SK-N-SH (cell line): ENCODE measurements around the gene GIT2. TPM values are rescaled to one million over a fixed set of nuclear protein-coding genes. Genes with fewer than 3 reads are reported as not detected.

Experiments used
- ELF1 ChIP-seq: IDR thresholded peaks from 2 replicates; pipeline ENCODE4 v1.4.0; 2012
- GABPA ChIP-seq: IDR thresholded peaks from 2 replicates; pipeline ENCODE4 v1.4.0; 2012; ENCODE audit warnings: low read depth, mild to moderate bottlenecking
- IRF3 ChIP-seq: fragments of 150-350 bp; IDR thresholded peaks from 2 replicates; pipeline ENCODE4 v1.6.1; 2016; ENCODE audit warnings: mild to moderate bottlenecking, low read depth, low read length
- NRF1 ChIP-seq: IDR thresholded peaks from 2 replicates; pipeline ENCODE4 v1.6.1; 2012; ENCODE audit warnings: low read depth, mild to moderate bottlenecking, low read length
- RAD21 ChIP-seq: IDR thresholded peaks from 2 replicates; pipeline ENCODE4 v1.6.1; 2012; ENCODE audit warnings: mild to moderate bottlenecking, low read length
- RCOR1 ChIP-seq: fragments of 150-350 bp; IDR thresholded peaks from 2 replicates; pipeline ENCODE4 v1.6.1; 2017; ENCODE audit warnings: antibody characterized with exemption, low read length
- RFX5 ChIP-seq: IDR thresholded peaks from 2 replicates; pipeline ENCODE4 v1.6.1; 2012; ENCODE audit warnings: mild to moderate bottlenecking, improper control_type of control experiment, low read length
- RXRA ChIP-seq: IDR thresholded peaks from 2 replicates; pipeline ENCODE4 v1.4.0; 2012; ENCODE audit warnings: low read depth, mild to moderate bottlenecking, borderline replicate concordance
- TAF1 ChIP-seq: IDR thresholded peaks from 2 replicates; pipeline ENCODE4 v1.6.1; 2012; ENCODE audit warnings: low read depth, mild to moderate bottlenecking, low read length, moderate library complexity, borderline replicate concordance
- ZBTB33 ChIP-seq: IDR thresholded peaks from 2 replicates; pipeline ENCODE4 v1.4.0; 2012; ENCODE audit warnings: low read depth, borderline replicate concordance
- polyA plus RNA-seq, 3 experiments: library from polyadenylated mRNA; depleted of rRNA; stranded (reverse); fragments of >200 nt; gene quantifications; 2 replicates each; pipeline ENCODE4 v1.2.3, GENCODE V29; 2012
- TF ChIP-seq, protein P1 (sequence below): IDR thresholded peaks from 2 replicates; pipeline ENCODE4 v1.4.0; 2012; ENCODE audit warnings: low read depth
- TF ChIP-seq, protein P2 (sequence below): fragments of 150-350 bp; IDR thresholded peaks from 2 replicates; pipeline ENCODE4 v1.6.1; 2017; ENCODE audit warnings: antibody characterized with exemption, low read length, low read depth, borderline replicate concordance
- TF ChIP-seq, protein P3 (sequence below): IDR thresholded peaks from 2 replicates; pipeline ENCODE4 v1.4.0; 2012; ENCODE audit warnings: low read depth, borderline replicate concordance

GIT2 gene
- polyA plus RNA-seq, 1 of the 3 experiments (the other 2 are of a cell fraction) = 21.2 TPM

DNA sequence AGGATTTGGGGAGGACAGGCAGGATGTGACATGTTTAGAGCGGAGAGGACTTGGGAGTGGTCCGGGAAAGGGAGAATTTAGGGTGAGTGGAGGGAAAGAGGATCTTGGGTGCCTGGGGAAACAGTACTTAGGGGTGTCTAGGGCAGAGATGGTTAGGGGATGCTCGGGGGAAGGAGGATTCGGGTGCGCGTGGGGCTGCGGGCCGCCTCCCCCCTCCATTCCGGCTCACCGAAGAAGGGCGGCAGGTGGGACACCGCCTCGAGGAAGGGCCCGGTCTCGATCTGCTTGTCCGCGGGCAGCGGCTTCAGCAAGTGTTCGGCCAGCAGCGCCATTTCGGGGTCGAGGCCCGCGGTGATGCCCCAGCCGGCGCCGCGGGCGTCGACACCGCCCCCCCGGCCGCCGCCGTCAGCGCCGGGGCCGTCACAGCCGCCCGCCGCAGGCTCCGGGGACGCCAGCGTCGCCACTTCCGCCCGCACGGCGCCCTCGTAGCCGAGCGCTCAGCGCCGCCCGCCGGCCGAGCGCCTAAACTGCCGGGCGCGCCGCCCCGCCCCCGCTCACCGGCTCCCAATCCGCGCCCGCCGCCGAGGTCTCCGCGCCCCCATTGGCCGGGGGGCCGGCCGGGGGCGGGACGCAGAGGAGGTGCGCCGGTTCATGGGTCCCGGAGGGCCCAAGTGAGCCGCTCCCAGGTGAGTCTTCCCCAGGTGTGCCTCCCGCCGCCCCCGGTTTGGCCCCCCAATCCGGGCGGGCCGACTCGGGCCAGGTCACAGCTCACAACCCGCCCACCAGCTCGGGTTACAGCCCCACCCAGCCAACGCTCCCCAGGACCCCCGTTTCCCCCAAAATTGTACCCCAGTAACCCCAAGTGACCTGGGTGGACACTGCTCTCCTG, 115.9 kb downstream of the GIT2 start, which contains the start of gene GLTP (continued):
- TF ChIP-seq ZBTB33 (no peak), ELF1 (peak; percentile 77), IRF3 (peak; percentile 23; the same call in 1 of the 2 replicates), RCOR1 (no peak), GABPA (peak; percentile 50; the same call in 1 of the 2 replicates), RAD21 (peak; percentile 68), NRF1 (peak; percentile 36; the same call in 1 of the 2 replicates), RXRA (no peak), RFX5 (peak; percentile 48; the same call in 1 of the 2 replicates), TAF1 (no peak)
- TF ChIP-seq, protein P1, sequence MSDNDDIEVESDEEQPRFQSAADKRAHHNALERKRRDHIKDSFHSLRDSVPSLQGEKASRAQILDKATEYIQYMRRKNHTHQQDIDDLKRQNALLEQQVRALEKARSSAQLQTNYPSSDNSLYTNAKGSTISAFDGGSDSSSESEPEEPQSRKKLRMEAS = 0 out of 2 replicates have a peak, but pooled peaks have one; percentile 49
- TF ChIP-seq, protein P2, sequence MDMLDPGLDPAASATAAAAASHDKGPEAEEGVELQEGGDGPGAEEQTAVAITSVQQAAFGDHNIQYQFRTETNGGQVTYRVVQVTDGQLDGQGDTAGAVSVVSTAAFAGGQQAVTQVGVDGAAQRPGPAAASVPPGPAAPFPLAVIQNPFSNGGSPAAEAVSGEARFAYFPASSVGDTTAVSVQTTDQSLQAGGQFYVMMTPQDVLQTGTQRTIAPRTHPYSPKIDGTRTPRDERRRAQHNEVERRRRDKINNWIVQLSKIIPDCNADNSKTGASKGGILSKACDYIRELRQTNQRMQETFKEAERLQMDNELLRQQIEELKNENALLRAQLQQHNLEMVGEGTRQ = no peak
- TF ChIP-seq, protein P3, sequence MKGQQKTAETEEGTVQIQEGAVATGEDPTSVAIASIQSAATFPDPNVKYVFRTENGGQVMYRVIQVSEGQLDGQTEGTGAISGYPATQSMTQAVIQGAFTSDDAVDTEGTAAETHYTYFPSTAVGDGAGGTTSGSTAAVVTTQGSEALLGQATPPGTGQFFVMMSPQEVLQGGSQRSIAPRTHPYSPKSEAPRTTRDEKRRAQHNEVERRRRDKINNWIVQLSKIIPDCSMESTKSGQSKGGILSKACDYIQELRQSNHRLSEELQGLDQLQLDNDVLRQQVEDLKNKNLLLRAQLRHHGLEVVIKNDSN = no peak
- TF ChIP-seq, all 33 proteins: peak for 10

Other genes starting within 250 kb of the GIT2 start
- 5.2 and 5.4 TPM in 2 replicates for gene TRPV4, start 163.0 kb downstream of the GIT2 start, polyA plus RNA-seq (2012; rRNA removed)
- gene GLTP, start 115.8 kb downstream of the GIT2 start, polyA plus RNA-seq (2012; rRNA removed) = 16.9 and 23.0 TPM in 2 replicates
- 19.0 and 37.3 TPM in 2 replicates for gene TCHP, start 96.1 kb downstream of the GIT2 start, polyA plus RNA-seq (2012; rRNA removed)
- gene ANKRD13A, start 3.1 kb upstream of the GIT2 start, polyA plus RNA-seq (2012; rRNA removed) = 42.8 and 55.1 TPM in 2 replicates
- 29.2 and 38.3 TPM in 2 replicates for gene C12orf76, start 52.2 kb upstream of the GIT2 start, polyA plus RNA-seq (2012; rRNA removed)
- gene IFT81, start 128.0 kb upstream of the GIT2 start, polyA plus RNA-seq (2012; rRNA removed) = 7.9 and 10.8 TPM in 2 replicates